PC-3 (cell line): ENCODE measurements around the gene PPIF.

Experiments used
- EZH2 ChIP-seq: fragments of 300-600 bp; sonication (generic); IDR thresholded peaks from one replicate; pipeline ENCODE4 v1.6.1; 2017; ENCODE audit warnings: antibody characterized with exemption, mild to moderate bottlenecking, low read length; ENCODE audit not compliant: unreplicated experiment
- EZH2phosphoT487 ChIP-seq: fragments of 300-600 bp; sonication (generic); IDR thresholded peaks from 2 replicates; pipeline ENCODE4 v1.6.1; 2018; ENCODE audit warnings: mild to moderate bottlenecking, antibody characterized with exemption, low read length, borderline replicate concordance
- TF ChIP-seq, protein P1 (sequence below): fragments of 300-600 bp; sonication (generic); conservative IDR thresholded peaks from 2 replicates; pipeline ENCODE4 v1.5.1; 2017; ENCODE audit warnings: antibody characterized with exemption, low read depth, mild to moderate bottlenecking, low read length

DNA sequence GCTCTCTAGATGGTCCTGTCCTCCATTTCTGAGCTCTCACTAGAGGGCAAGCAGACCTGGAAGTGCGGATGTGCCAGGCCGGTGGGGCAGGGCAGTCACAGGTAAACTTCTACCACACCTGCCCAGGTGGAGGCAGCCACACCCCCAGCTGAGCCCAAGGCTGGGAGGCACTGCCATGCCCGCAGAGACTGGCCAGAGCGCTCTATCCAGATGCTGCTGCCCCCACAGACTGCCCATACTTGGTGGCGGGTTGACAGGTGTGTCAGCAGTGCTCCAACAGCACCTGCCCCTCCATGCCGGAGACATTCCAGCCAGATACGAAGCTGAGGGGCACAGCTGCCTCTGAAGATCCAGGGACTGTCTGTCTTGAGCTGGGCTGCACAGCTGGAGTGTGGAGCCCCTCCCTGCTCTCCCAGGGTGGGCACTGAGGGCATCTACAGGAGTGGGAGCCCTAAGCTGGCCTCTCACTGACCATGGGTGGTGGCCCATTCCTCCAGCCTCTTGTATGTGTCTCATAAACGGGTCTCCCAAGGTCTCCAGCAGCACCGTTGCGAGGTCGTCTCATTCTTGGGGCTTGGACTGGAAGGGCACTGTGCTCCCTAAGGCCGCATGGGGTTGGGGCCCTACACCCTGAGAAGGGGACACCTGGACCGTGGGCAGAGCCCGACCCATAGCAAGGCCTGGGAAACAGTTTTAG is 38.2 kb upstream of the PPIF start:
- TF ChIP-seq, protein P1, sequence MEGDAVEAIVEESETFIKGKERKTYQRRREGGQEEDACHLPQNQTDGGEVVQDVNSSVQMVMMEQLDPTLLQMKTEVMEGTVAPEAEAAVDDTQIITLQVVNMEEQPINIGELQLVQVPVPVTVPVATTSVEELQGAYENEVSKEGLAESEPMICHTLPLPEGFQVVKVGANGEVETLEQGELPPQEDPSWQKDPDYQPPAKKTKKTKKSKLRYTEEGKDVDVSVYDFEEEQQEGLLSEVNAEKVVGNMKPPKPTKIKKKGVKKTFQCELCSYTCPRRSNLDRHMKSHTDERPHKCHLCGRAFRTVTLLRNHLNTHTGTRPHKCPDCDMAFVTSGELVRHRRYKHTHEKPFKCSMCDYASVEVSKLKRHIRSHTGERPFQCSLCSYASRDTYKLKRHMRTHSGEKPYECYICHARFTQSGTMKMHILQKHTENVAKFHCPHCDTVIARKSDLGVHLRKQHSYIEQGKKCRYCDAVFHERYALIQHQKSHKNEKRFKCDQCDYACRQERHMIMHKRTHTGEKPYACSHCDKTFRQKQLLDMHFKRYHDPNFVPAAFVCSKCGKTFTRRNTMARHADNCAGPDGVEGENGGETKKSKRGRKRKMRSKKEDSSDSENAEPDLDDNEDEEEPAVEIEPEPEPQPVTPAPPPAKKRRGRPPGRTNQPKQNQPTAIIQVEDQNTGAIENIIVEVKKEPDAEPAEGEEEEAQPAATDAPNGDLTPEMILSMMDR: no peak
- TF ChIP-seq EZH2phosphoT487 (no peak), EZH2 (no peak)
